ENCODE measurements around the gene SNN. TPM values are rescaled to one million over a fixed set of nuclear protein-coding genes. Genes with fewer than 3 reads are reported as not detected.

Gene SNN
- total and polyA plus RNA-seq, 7 experiments from 2014 or later: 17.0 to 86.8 (median 34.3) TPM

DNA sequence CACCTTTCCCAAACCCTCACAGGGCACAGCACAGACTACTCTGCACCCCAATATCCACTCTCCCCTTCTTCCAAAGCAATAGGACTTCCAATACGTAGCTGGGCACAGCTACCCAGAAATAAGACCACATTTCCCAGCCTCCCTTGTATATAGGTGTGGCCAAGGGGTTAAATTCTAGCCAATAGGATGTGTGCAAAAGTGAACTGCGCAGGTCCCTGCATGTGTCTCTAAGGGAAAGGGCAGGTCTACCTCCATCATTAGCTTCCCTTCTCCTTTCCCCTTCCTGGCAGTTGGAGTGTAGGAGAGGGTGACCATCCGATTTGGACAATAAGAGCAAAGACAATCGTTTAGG, 25.5 kb upstream of the SNN start:
- CTCF ChIA-PET: interaction anchor here (0.6 to 5.3 kb wide), 13 partner anchors 23 to 678 kb away, joined by 3 to 70 read pairs (median 5); no protein-coding TSS in a partner anchor
- Histone ChIP-seq H3K27me3 (ENCODE audit: control insufficient read depth in 2 of 2, insufficient read depth in 2 of 2, low read length in 2 of 2) (no peaks in the 10 kb centered on the region), H3K27ac (ENCODE audit: low read depth, low read length) (no peak overlapping the region), H3K36me3 (ENCODE audit: control insufficient read depth in 2 of 3, insufficient read depth in 3 of 3, low read length in 3 of 3) (no peaks in the 10 kb centered on the region), H3K9me3 (ENCODE audit: control insufficient read depth in 2 of 3, low read length in 3 of 3) (no peaks in the 10 kb centered on the region), H3K4me3 (ENCODE audit: low read length) (no peak overlapping the region), H3K4me1 (ENCODE audit: control insufficient read depth in 2 of 2, insufficient read depth in 2 of 2, low read length in 2 of 2) (peaks cover 11 to 14% of the 10 kb centered on the region in 2 donors)
- intact Hi-C loops (cut with micrococcal nuclease): loop anchor here (1.0 to 10.0 kb wide), 4 partner anchors 72 to 680 kb away; no protein-coding TSS in a partner anchor
- no peaks in the 10 kb centered on the region for H3K36me3 Mint-ChIP-seq
- peaks cover 15 to 27% (median 18%) of the 10 kb centered on the region in 7 donors for H3K4me1 Mint-ChIP-seq
- ATAC-seq: no peak
- H3K27me3 Mint-ChIP-seq: peaks cover 0 to 21% (median 0%) of the 10 kb centered on the region in 5 donors
- H3K9me3 Mint-ChIP-seq: no peaks in the 10 kb centered on the region
- POLR2A ChIA-PET: interaction anchor here (0.6 kb wide), 1 partner anchor 243 kb away, joined by 5 read pairs; no protein-coding TSS in a partner anchor
- peak overlapping the region in 3 of 9 donors; percentile 28 to 58 (median 53) for H3K27ac Mint-ChIP-seq
- no peak overlapping the region for H3K4me3 Mint-ChIP-seq
- no peak for DNase-seq

DNA sequence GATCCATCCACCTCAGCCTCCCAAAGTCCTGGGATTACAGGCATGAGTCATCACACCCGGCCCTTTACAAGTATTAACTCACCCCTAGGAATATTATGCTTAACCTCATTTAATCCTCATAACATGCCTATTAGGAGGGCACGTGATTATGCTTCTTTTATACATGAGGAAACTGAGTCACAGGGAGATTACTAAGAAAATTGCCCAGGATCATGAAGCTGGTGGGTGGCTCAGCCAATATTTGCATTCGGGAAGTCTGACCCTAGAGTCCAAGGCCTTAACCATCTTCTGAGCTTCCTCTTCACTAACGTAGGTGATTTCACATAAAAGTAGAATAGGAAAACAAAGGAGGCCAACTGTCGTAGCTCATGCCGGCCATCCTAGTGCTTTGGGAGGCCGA, 19.0 kb upstream of the SNN start:
- intact Hi-C loops (cut with micrococcal nuclease): loop anchor here in 1 of 2 donors (10.0 kb wide), 1 partner anchor 66 kb away; no protein-coding TSS in a partner anchor
- Mint-ChIP-seq H3K4me1 (peaks cover 2 to 14% (median 12%) of the 10 kb centered on the region in 7 donors), H3K27ac (peak overlapping the region in 1 of 9 donors; percentile 51), H3K9me3 (no peaks in the 10 kb centered on the region), H3K4me3 (no peak overlapping the region), H3K27me3 (peaks cover 0 to 5% (median 0%) of the 10 kb centered on the region in 5 donors), H3K36me3 (peaks cover 0 to 3% (median 0%) of the 10 kb centered on the region in 5 donors)
- ATAC-seq: no peak
- POLR2A ChIA-PET: interaction anchor here (0.9 to 1.0 kb wide), 2 partner anchors 12 to 65 kb away, joined by 3 to 4 read pairs; no protein-coding TSS in a partner anchor
- CTCF ChIA-PET: interaction anchor here (0.6 to 1.4 kb wide), 4 partner anchors 16 to 157 kb away, joined by 3 to 6 read pairs (median 4); no protein-coding TSS in a partner anchor
- Histone ChIP-seq H3K27me3 (ENCODE audit: control insufficient read depth in 2 of 2, insufficient read depth in 2 of 2, low read length in 2 of 2) (no peaks in the 10 kb centered on the region), H3K27ac (ENCODE audit: low read depth, low read length) (no peak overlapping the region), H3K36me3 (ENCODE audit: control insufficient read depth in 2 of 3, insufficient read depth in 3 of 3, low read length in 3 of 3) (no peaks in the 10 kb centered on the region), H3K9me3 (ENCODE audit: control insufficient read depth in 2 of 3, low read length in 3 of 3) (no peaks in the 10 kb centered on the region), H3K4me3 (ENCODE audit: low read length) (no peak overlapping the region), H3K4me1 (ENCODE audit: control insufficient read depth in 2 of 2, insufficient read depth in 2 of 2, low read length in 2 of 2) (peaks cover under 1 to 8% of the 10 kb centered on the region in 2 donors)
- no peak for DNase-seq

DNA sequence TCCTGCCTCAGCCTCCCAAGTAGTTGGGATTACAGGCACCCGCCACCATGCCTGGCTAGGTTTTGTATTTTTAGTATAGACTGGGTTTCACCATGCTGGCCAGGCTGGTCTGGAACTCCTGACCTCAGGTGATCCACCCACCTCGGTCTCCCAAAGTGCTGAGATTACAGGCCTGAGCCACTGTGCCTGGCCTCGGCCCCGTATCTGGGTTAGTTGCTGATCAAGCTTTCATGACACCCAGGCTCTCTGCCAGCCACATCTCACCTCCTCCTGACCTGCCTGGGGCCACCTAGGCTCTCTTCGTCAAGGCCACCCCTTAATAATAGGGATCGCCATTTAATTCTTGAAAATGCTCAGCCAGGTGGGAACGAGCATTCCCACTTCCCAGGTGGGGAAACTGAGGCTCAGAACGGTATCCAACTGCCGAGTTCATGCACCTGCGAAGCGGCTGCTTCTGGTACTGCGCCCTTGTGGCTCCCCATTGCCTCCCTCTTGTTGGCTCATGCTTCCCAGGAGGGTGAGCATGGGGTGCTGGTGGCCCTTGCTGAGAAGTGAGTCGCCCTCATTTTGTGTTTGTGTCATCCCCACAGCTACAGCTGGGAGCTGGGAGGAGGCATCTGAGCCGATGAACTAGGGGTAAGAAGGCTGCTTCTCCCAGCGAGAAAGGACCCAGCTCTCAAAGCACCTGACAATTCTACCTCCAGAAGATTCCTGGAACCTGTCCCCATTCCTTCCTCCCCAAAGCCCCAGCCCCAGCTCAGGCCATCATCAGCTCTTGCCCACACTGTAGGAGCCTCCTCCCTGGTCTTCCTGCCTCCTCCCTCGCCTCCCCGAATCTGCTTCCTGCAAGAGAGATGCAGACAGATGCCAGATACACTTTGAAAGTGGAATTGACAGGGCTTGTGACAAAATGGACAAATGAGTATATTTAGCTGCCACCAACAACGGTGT, 17.3 kb upstream of the SNN start:
- Mint-ChIP-seq H3K36me3 (peaks cover 0 to 3% (median 0%) of the 10 kb centered on the region in 5 donors), H3K9me3 (no peaks in the 10 kb centered on the region), H3K27ac (peak overlapping the region in 1 of 9 donors; percentile 25), H3K27me3 (peaks cover 0 to 9% (median 0%) of the 10 kb centered on the region in 5 donors), H3K4me1 (peaks cover 5 to 21% (median 15%) of the 10 kb centered on the region in 7 donors), H3K4me3 (no peak overlapping the region)
- Histone ChIP-seq H3K27me3 (ENCODE audit: control insufficient read depth in 2 of 2, insufficient read depth in 2 of 2, low read length in 2 of 2) (no peaks in the 10 kb centered on the region), H3K27ac (ENCODE audit: low read depth, low read length) (no peak overlapping the region), H3K9me3 (ENCODE audit: control insufficient read depth in 2 of 3, low read length in 3 of 3) (no peaks in the 10 kb centered on the region), H3K4me1 (ENCODE audit: control insufficient read depth in 2 of 2, insufficient read depth in 2 of 2, low read length in 2 of 2) (peaks cover 4 to 11% of the 10 kb centered on the region in 2 donors), H3K36me3 (ENCODE audit: control insufficient read depth in 2 of 3, insufficient read depth in 3 of 3, low read length in 3 of 3) (no peaks in the 10 kb centered on the region), H3K4me3 (ENCODE audit: low read length) (no peak overlapping the region)
- CTCF ChIA-PET: interaction anchor here (1.1 to 1.6 kb wide), 3 partner anchors 9 to 119 kb away, joined by 4 to 6 read pairs (median 5); no protein-coding TSS in a partner anchor
- POLR2A ChIA-PET: interaction anchor here (0.6 to 1.4 kb wide), 4 partner anchors 9 to 91 kb away, joined by 3 read pairs; no protein-coding TSS in a partner anchor
- no peak for DNase-seq
- ATAC-seq: no peak
- intact Hi-C loops (cut with micrococcal nuclease): no loop called here

DNA sequence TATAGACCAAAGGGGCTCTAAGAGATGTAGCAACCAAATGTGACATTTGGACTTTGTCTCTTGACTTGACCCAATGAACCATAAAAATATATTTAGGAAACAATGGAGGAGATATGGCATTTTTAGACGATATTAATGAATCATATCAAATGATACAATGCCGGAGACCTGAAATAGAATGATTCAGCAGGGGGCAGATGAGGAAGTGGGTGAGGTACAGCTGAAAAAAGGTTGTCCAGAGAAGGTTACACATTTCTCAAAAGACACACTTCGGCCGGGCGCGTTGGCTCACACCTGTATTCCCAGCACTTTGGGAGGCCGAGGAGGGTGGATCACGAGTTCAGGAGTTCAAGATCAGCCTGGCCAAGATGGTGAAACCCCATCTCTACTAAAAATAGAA, 16.5 kb upstream of the SNN start:
- peaks cover 5 to 23% (median 15%) of the 10 kb centered on the region in 7 donors for H3K4me1 Mint-ChIP-seq
- H3K4me3 Mint-ChIP-seq: no peak overlapping the region
- H3K9me3 Mint-ChIP-seq: no peaks in the 10 kb centered on the region
- H3K27me3 Mint-ChIP-seq: peaks cover 0 to 9% (median 0%) of the 10 kb centered on the region in 5 donors
- H3K27ac Mint-ChIP-seq: peak overlapping the region in 2 of 9 donors; percentile 8 to 14
- POLR2A ChIA-PET: interaction anchor here (0.7 to 1.3 kb wide), 3 partner anchors 9 to 16 kb away, joined by 3 to 6 read pairs (median 3); no protein-coding TSS in a partner anchor
- H3K36me3 Mint-ChIP-seq: peaks cover 0 to 3% (median 0%) of the 10 kb centered on the region in 5 donors
- ATAC-seq (no peak), DNase-seq (no peak)
- intact Hi-C loops (cut with micrococcal nuclease): no loop called here
- Histone ChIP-seq H3K4me1 (ENCODE audit: control insufficient read depth in 2 of 2, insufficient read depth in 2 of 2, low read length in 2 of 2) (peaks cover 4 to 11% of the 10 kb centered on the region in 2 donors), H3K27ac (ENCODE audit: low read depth, low read length) (no peak overlapping the region), H3K27me3 (ENCODE audit: control insufficient read depth in 2 of 2, insufficient read depth in 2 of 2, low read length in 2 of 2) (no peaks in the 10 kb centered on the region), H3K36me3 (ENCODE audit: control insufficient read depth in 2 of 3, insufficient read depth in 3 of 3, low read length in 3 of 3) (no peaks in the 10 kb centered on the region), H3K9me3 (ENCODE audit: control insufficient read depth in 2 of 3, low read length in 3 of 3) (no peaks in the 10 kb centered on the region), H3K4me3 (ENCODE audit: low read length) (no peak overlapping the region)
- CTCF ChIA-PET: interaction anchor here (1.1 to 1.6 kb wide), 2 partner anchors 10 to 120 kb away, joined by 4 to 5 read pairs; no protein-coding TSS in a partner anchor

DNA sequence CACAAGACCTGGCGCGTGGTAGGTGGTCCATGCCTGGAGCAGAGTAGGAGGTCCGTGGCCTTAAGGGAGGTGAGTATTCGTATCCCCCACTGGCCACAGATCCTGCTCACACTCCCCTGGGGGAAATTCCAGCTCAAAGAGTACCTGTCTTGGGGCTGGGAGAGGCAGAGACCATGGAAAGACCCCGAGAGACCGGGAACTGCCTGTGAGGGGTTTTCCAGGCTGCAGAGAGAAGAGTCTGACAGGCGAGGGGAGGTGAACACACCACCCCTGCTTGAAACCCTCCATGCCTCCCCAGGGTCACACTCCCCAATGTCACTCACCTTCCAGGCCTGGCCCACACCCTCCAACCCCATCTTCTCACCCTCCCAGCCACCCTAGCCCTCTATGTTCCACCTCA, 12.6 kb upstream of the SNN start:
- H3K4me3 Mint-ChIP-seq: no peak overlapping the region
- H3K27ac ChIP-seq (ENCODE audit: low read depth, low read length): no peak overlapping the region
- H3K36me3 ChIP-seq (ENCODE audit: control insufficient read depth in 2 of 3, insufficient read depth in 3 of 3, low read length in 3 of 3): no peaks in the 10 kb centered on the region
- POLR2A ChIA-PET: no interaction called here
- H3K4me1 ChIP-seq (ENCODE audit: control insufficient read depth in 2 of 2, insufficient read depth in 2 of 2, low read length in 2 of 2): peaks cover 4 to 11% of the 10 kb centered on the region in 2 donors
- CTCF ChIA-PET: no interaction called here
- no peaks in the 10 kb centered on the region for H3K27me3 ChIP-seq (ENCODE audit: control insufficient read depth in 2 of 2, insufficient read depth in 2 of 2, low read length in 2 of 2)
- no peaks in the 10 kb centered on the region for H3K9me3 ChIP-seq (ENCODE audit: control insufficient read depth in 2 of 3, low read length in 3 of 3)
- peaks cover 0 to 9% (median 0%) of the 10 kb centered on the region in 5 donors for H3K27me3 Mint-ChIP-seq
- H3K4me3 ChIP-seq (ENCODE audit: low read length): no peak overlapping the region
- H3K9me3 Mint-ChIP-seq: no peaks in the 10 kb centered on the region
- intact Hi-C loops (cut with micrococcal nuclease): no loop called here
- no peak for DNase-seq
- H3K4me1 Mint-ChIP-seq: peaks cover 5 to 29% (median 15%) of the 10 kb centered on the region in 7 donors
- ATAC-seq: no peak
- H3K27ac Mint-ChIP-seq: no peak overlapping the region
- H3K36me3 Mint-ChIP-seq: peaks cover 0 to 3% (median 0%) of the 10 kb centered on the region in 5 donors

DNA sequence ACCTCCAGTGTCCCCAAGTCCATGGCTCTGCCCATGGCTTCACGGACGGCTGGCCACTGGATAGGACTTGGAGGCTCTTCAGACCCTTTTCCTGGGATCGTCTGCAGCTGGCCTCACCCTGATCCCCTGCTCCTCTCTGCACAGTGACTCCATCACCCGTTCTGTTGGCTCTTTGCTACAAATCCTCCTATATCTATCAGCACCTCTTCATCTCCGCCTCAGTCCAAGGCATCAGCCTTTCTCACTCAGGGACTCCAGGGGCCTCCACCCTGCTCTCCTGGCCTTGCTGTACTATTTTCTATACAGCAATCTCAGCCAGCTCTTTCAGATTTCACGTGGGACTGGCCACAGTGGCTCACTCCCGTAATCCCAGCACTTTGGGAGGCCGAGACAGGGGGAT, 10.7 kb upstream of the SNN start:
- ATAC-seq: no peak
- Mint-ChIP-seq H3K4me3 (no peak overlapping the region), H3K4me1 (peaks cover 5 to 25% (median 15%) of the 10 kb centered on the region in 7 donors), H3K27ac (peak overlapping the region in 3 of 9 donors; percentile 31 to 72 (median 36)), H3K27me3 (peaks cover 0 to 9% (median 0%) of the 10 kb centered on the region in 5 donors), H3K9me3 (no peaks in the 10 kb centered on the region), H3K36me3 (no peaks in the 10 kb centered on the region)
- intact Hi-C loops (cut with micrococcal nuclease): no loop called here
- no peaks in the 10 kb centered on the region for H3K27me3 ChIP-seq (ENCODE audit: control insufficient read depth in 2 of 2, insufficient read depth in 2 of 2, low read length in 2 of 2)
- H3K4me3 ChIP-seq (ENCODE audit: low read length): no peak overlapping the region
- no peaks in the 10 kb centered on the region for H3K9me3 ChIP-seq (ENCODE audit: control insufficient read depth in 2 of 3, low read length in 3 of 3)
- peaks cover 4 to 11% of the 10 kb centered on the region in 2 donors for H3K4me1 ChIP-seq (ENCODE audit: control insufficient read depth in 2 of 2, insufficient read depth in 2 of 2, low read length in 2 of 2)
- ChIA-PET POLR2A (interaction anchor here (1.0 kb wide), 1 partner anchor 12 kb away, joined by 4 read pairs; no protein-coding TSS in a partner anchor), CTCF (no interaction called here)
- no peaks in the 10 kb centered on the region for H3K36me3 ChIP-seq (ENCODE audit: control insufficient read depth in 2 of 3, insufficient read depth in 3 of 3, low read length in 3 of 3)
- no peak overlapping the region for H3K27ac ChIP-seq (ENCODE audit: low read depth, low read length)
- DNase-seq: no peak
